Measurements from ENCODE around the gene CXCL1. TPM values are rescaled to one million over a fixed set of nuclear protein-coding genes. Genes with fewer than 3 reads are reported as not detected.

CXCL1 gene
- total and polyA plus RNA-seq, 2 donors (not counting 3 experiments of a cell fraction or from before 2014, with no cell fraction given): 20.0 to 26.7 TPM

- no TSS peak for BruUV-seq (replicated peaks)
- H4K20me1 ChIP-seq (replicated peaks; ENCODE audit: control insufficient read depth, extremely low read depth, insufficient read depth, low read length): no peaks in the 10 kb centered on the region
- H3K36me3 ChIP-seq (ENCODE audit: control insufficient read depth in 2 of 2, extremely low read depth in 1 of 2, insufficient read depth in 2 of 2, low read length in 2 of 2): no peaks in the 10 kb centered on the region
- no peaks in the 10 kb centered on the region for H3K9me1 ChIP-seq (replicated peaks; ENCODE audit: control insufficient read depth, extremely low read depth, insufficient read depth, low read length)
- no peak for DNase-seq (ENCODE audit: low read depth, low spot score)
- dilution Hi-C loops (cut with MboI; ENCODE audit: extremely low pct_ligation_motif_present, low sequenced_read_pairs) (no loop called here), intact Hi-C loops (cut with micrococcal nuclease) (no loop called here)
- POLR2A ChIA-PET: no interaction called here
- H3K79me2 ChIP-seq (ENCODE audit: control insufficient read depth, insufficient read depth, low read length): no peaks in the 10 kb centered on the region
- no peaks in the 10 kb centered on the region for H3K27me3 ChIP-seq (ENCODE audit: control insufficient read depth in 2 of 2, insufficient read depth in 2 of 2, low read length in 2 of 2)
- H2AFZ ChIP-seq (ENCODE audit: low read depth, low read length): peak overlapping the region; percentile 58
- CTCF ChIA-PET: interaction anchor here (0.7 to 1.5 kb wide), 4 partner anchors 9 to 282 kb away, joined by 4 to 11 read pairs (median 4); no protein-coding TSS in a partner anchor
- FAIRE-seq: no peak
- no peak overlapping the region for H3K4me2 ChIP-seq (ENCODE audit: insufficient read depth, low read length)
- no peak overlapping the region for H3K9ac ChIP-seq (replicated peaks; ENCODE audit: extremely low read depth, insufficient read depth, low read length)
- TF ChIP-seq JUN (IDR thresholded peaks at IDR 0.05; ENCODE audit: borderline replicate concordance, insufficient read depth, insufficient read length, low read depth) (no peak), POLR2AphosphoS5 (IDR thresholded peaks at IDR 0.05; ENCODE audit: insufficient read depth, low read depth, low read length) (no peak), EZH2 (IDR thresholded peaks at IDR 0.05; ENCODE audit: borderline replicate concordance, low read depth, low read length, severe bottlenecking) (no peak), GATA2 (IDR thresholded peaks at IDR 0.05; ENCODE audit: insufficient read depth, insufficient read length, low read depth, low read length) (no peak), POLR2A (IDR thresholded peaks at IDR 0.05; ENCODE audit: low read depth, low read length) (no peak), CTCF (IDR thresholded peaks at IDR 0.05; ENCODE audit: extremely low read depth in 1 of 2, insufficient read depth in 1 of 2, low read depth in 1 of 2, low read length in 2 of 2) (no peak), MAX (IDR thresholded peaks at IDR 0.05; ENCODE audit: insufficient read depth, insufficient read length) (no peak), FOS (IDR thresholded peaks at IDR 0.05; ENCODE audit: borderline replicate concordance, insufficient read depth, low read length) (no peak), MYC (IDR thresholded peaks at IDR 0.05; ENCODE audit: low read depth, low read length) (no peak)
- no peak overlapping the region for H3K27ac ChIP-seq (ENCODE audit: insufficient read depth, low read depth, low read length)
- no peak overlapping the region for H3K4me3 ChIP-seq (replicated peaks in 1 of 3; ENCODE audit: insufficient read depth in 1 of 3, low read depth in 1 of 3, low read length in 3 of 3)
- no peaks in the 10 kb centered on the region for H3K9me3 ChIP-seq (replicated peaks; ENCODE audit: control insufficient read depth, insufficient read depth, low read length)
- peaks cover 11% of the 10 kb centered on the region for H3K4me1 ChIP-seq (ENCODE audit: control insufficient read depth, extremely low read depth, insufficient read depth, low read length)
Measured at GRCh38 chr4:73852771-73853170, 16.4 kb upstream of the CXCL1 start.
